Keratinocyte (primary cell): ENCODE data around the gene CEP131.

Experiments used
- CTCF ChIP-seq, 3 experiments: IDR thresholded peaks in 1 of 3; conservative IDR thresholded peaks in 1 of 3; optimal IDR thresholded peaks in 1 of 3; 2 replicates in 2 of 3; 3 replicates in 1 of 3; pipeline versions ENCODE3 to v1.5.1; 2011; ENCODE audit warnings: low read length in 3 of 3, mild to moderate bottlenecking in 3 of 3, moderate library complexity in 2 of 3, control low read depth in 1 of 3, inconsistent platforms in 1 of 3; ENCODE audit not compliant: insufficient read depth in 2 of 3; ENCODE audit errors: extremely low read depth in 1 of 3
- EZH2 ChIP-seq: IDR thresholded peaks from one replicate; pipeline ENCODE4 v1.6.1; 2012; ENCODE audit warnings: inconsistent platforms, mild to moderate bottlenecking, low read length, moderate library complexity

DNA sequence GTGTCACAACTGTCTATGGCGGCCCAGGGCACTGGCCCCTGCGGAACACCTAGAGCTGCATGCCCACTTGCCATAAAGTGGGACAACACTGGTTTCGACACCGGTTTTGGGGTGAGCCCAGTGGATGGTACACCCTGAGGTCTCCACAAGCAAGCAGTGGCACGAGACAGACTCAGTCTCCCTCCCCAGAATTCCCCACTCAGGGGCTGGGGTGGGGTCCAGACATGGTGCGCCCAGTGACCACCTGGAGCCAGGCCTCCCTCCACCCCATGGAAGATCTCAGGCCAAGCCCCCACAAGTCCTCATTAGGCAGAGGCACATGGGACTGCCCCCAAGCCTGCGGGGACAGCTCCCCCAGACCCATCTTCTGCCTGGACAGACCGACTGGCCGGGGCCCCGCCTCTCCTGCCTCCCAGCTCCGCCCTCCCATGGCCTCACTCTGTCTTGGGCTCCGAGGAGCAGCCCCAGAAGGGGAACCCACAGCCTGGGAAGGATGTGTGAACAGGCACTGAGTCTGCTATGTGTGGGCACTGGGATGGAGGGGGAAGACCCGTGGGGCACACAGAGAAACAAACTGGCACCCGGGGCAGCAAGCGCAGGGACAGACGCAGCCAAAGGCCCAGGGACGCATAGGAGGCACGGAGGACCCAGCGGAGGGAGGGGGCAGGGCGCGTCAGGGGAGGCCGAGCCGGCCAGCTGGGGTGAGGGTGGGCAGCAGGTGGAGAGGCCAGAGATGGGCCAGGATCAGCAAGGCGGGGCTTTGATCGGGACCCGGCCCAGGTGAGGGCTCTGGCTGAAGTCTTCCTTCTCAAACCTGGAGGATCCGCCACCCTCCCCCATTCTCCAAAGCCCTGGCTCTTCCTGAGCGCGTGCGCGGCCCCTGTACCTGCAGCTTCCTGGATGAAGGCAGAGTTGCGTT lies 13.3 kb upstream of the CEP131 start:
- no peak for TF ChIP-seq CTCF (optimal IDR thresholded peaks at IDR 0.05 in 1 of 3, IDR thresholded peaks at IDR 0.05 in 1 of 3, conservative IDR thresholded peaks at IDR 0.05 in 1 of 3; ENCODE audit: extremely low read depth in 1 of 3, insufficient read depth in 2 of 3, low read length in 3 of 3)
- TF ChIP-seq EZH2, result no peak
